NCI-H2029 (cell line): ENCODE measurements around the gene HEXIM2.
A peak's percentile ranks its signal among the peaks of the same experiment; 100 is the strongest.
"Not testable (repeated sequence)": the region's sequence is repeated elsewhere in the genome, so short reads cannot be mapped to it uniquely, and the experiment has no call there.

ENCODE experiments used
- DNase-seq: peaks from one replicate; lab custom pipeline; 2025; lab: John Stamatoyannopoulos, UW

HEXIM2 gene, protein sequence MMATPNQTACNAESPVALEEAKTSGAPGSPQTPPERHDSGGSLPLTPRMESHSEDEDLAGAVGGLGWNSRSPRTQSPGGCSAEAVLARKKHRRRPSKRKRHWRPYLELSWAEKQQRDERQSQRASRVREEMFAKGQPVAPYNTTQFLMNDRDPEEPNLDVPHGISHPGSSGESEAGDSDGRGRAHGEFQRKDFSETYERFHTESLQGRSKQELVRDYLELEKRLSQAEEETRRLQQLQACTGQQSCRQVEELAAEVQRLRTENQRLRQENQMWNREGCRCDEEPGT

DNA sequence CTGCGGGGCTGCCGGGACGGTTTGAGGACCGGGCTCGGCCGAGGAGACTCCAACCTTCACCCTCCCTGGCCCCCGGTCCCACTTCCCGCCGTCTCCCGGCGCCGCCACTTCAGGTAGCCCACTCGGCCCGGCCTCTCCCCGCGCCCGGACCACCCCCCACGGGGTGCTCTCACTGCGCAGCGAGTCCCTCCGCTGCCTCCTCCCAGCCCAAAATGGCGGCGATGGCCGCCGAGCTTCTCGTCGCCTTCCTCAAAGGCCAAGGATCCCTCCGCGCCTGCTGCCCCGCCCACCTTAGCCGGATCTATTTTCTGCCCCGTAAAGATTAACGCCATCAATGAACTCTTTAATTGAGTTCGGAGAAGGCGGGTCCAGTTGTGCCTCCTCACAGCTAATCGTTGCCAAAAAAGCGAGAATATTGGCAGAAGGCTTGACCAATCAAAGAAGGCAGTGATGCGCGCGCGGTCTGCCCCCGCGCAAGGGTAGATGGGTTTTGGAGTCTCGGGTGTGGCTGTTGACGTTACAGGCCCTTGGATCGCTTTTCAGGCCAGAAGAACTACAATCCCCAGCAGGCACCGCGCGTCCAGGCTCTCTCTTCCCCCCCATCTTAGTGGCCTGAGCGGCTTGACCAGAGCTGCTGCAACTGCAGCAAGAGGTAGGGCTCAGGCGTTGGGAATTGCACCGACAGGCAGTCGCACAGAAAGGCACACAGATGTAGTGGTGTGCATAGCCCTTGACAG is at the start of gene HEXIM2:
Gene HEXIM2, plus strand, starts transcription at position 588 of the 737 bp plus-strand sequence. CDS start 919 bp downstream, outside the sequence.
- peak; percentile 98 for DNase-seq

- no peak for DNase-seq
Measured at GRCh38 chr17:45112559-45113423, 48.9 kb upstream of the HEXIM2 start.

- DNase-seq: no peak
Measured at GRCh38 chr17:45113424-45113754, 48.3 kb upstream of the HEXIM2 start.

- DNase-seq: no peak
Measured at GRCh38 chr17:45114117-45114932, 47.4 kb upstream of the HEXIM2 start.

GRCh38 chr17:45115015-45115625 is 46.6 kb upstream of the HEXIM2 start:
- no peak for DNase-seq

DNA sequence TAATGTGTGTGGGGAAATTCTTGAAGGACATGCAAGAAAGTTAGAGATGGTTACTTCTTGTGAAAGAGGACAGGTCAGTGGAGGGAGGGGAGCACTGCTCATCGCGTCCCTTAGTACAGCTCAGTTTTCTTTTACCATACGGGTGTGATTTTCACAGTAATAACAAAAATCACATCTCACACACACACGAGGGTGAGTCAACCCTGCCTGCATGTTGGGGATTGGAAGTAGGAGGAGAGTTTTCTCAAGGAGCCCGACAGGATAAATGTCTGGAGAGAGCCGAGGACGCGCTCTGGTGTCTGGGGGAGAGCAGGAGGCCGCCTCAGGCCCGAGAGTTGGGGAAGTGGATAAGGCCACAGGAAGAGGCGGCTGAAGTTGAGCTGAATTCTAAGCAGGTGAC is 45.8 kb upstream of the HEXIM2 start:
- DNase-seq: no peak

GRCh38 chr17:45116434-45117016 is 45.1 kb upstream of the HEXIM2 start:
- DNase-seq: no peak

- no peak for DNase-seq
Measured at GRCh38 chr17:45117334-45117733, 44.3 kb upstream of the HEXIM2 start.

- DNase-seq: no peak
Measured at GRCh38 chr17:45117848-45118646, 43.6 kb upstream of the HEXIM2 start.

DNA sequence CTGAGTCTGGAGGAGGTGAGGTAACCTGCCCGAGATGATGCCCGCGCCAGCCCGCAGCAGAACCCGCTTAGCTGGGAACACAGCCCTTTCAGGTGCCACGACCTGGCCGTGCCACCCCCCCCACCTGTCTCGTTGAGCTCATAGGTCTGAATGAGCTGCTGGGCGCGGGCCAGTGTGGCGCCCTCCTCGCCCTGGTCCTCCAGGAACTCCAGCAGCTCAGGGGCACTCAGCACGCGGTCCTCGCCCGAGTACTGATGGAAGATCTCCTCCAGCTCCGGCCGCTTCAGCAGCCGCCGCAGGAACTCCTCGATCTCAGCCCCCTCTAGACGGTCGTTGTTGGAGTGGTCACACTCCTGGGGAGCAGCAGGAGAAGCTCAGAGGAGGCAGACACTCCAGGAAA is 43.0 kb upstream of the HEXIM2 start:
- DNase-seq: no peak

GRCh38 chr17:45119964-45120363 is 41.7 kb upstream of the HEXIM2 start:
- no peak for DNase-seq

DNA sequence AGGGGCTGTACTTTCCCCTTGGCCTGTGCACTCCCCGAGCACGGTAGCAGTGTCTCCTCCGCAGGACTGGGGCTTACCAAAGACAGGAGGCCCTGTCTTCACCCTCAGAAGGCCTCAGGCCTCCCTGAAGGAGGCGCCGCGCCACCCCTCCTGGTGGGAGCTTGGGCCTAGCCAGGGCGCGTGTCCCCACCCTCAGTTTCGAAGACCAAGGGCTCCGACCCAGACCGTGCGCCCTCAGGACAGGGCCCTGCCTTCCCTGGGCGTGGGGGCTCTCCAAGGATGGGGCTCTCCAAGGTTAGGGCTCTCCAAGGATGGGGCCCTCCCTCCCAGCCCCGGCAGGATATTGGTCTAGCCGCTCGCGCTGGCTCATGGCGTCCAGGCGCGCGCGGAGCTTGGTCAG is 41.1 kb upstream of the HEXIM2 start:
- no peak for DNase-seq

GRCh38 chr17:45121055-45121454 is 40.6 kb upstream of the HEXIM2 start:
- no peak for DNase-seq

- no peak for DNase-seq
Measured at GRCh38 chr17:45123076-45123770, 38.5 kb upstream of the HEXIM2 start.

DNA sequence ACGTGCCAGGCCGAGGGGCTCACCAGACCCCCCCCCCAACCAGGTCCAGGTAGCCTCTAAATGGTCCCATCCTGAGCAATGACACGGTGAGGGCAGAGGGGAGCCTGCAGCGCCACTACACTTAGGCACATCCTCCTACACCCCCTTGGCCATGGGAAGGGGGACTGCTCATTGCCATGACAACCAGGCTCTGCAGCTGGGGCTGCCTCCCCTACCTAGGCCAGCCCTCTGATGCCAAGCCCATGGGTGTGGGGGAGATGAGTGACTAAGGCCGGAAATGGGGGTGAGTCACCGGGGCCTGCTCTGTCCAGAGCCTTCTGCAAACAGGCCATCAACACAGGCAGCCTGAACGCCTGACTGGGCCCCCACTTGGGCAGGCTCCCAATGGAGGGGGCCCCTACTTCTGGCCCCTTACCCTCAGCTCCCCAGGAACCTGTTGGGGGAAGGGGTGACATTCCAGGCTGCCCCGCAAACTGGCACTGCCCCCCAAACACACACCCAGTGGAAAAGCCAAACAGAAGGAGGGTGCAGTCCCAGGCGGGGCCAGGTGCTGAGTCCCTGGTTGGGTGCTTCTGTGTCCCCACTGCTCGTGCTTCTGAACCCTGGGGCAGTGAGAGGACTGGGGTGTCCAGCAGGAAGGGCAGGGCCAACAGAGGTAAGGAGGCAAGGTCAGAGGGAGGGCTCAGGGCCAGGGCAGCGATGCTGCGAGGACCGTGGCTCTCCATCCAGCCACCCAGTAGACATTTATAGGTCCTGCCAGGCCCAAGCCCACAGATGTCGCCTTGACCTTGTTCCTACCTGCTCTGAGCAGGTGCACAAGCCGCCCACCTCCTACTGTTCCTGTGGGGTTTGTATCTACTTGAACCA is 37.5 kb upstream of the HEXIM2 start:
- no peak for DNase-seq

- not testable (repeated sequence) for DNase-seq
Measured at GRCh38 chr17:45124797-45125122, 36.9 kb upstream of the HEXIM2 start.

DNA sequence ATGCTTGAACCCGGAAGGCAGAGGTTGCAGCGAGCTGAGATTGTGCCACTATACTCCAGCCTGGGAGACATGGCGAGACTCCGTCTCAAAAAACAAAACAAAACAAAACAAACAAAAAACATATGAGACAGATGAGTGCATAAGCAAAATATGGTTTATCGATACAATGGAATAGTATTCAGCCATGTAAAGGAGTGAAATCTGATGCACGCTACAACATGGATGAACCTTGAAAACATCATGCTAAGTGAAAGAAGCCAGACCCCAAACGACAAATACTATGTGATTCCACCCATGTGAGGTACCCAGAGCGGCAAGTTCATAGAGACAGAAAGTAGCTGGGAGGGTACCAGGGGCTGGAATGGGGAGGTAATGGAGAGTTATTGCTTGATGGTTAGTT is 36.2 kb upstream of the HEXIM2 start:
- no peak for DNase-seq

DNA sequence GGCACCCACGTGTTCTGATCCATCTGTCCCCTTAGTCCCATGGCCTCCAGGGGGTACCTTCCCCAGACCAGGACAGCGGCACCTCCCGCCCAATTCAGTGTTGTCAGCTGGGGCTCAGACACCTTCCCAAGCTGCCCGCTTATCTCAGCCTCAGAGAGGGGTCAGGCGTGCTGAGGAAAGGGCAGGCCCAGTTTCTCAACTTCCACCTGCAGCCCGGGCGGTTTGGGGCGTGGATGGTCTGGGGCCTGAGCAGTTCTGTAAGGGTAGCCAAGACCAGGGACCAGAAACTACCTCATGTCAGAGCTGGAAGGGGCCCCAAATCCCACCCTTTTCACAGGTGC is 34.5 kb upstream of the HEXIM2 start:
- no peak for DNase-seq
